EL (cell line): ENCODE measurements around the gene TM7SF2.
"Not testable (repeated sequence)": the region's sequence is repeated elsewhere in the genome, so short reads cannot be mapped to it uniquely, and the experiment has no call there.

ENCODE experiments used
- DNase-seq: peaks from one replicate; pipeline ENCODE4 v3.0.0-alpha.2; 2016

Gene TM7SF2

DNA sequence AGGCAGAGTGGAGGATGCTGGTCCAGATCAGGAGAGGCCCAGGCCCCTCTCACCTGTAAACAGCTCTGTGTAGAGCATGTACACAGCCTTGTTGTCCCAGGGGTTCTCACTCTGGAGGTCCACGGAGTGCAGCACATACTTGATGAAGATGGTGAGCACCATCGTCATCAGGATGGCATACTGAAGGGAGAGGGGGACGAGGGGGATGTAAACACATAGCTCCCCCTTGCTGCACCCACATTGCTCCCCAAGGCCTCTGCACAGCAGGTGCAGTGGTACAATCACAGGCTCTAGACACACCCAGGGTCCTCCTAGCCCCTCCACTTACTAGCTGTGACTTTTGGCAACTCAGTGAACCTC lies 19.7 kb downstream of the TM7SF2 start:
- DNase-seq, result no peak

DNA sequence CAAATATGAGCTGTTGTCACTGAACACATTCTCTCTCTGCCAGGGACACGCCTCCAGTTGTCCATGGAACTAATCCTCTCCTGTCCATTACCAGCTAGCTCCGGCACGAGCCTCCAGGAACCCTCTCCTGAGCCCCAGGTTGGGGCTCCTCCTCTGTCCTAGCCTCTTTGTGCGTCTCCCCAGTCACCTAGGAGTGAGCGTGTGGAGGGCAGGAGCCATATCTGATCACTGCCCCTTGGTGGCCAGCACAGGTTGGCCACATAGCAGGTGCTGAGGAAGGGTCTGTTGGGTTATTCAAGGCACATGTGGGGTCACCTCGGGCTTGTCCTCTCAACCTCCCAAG lies 20.2 kb downstream of the TM7SF2 start:
- DNase-seq, result no peak

DNA sequence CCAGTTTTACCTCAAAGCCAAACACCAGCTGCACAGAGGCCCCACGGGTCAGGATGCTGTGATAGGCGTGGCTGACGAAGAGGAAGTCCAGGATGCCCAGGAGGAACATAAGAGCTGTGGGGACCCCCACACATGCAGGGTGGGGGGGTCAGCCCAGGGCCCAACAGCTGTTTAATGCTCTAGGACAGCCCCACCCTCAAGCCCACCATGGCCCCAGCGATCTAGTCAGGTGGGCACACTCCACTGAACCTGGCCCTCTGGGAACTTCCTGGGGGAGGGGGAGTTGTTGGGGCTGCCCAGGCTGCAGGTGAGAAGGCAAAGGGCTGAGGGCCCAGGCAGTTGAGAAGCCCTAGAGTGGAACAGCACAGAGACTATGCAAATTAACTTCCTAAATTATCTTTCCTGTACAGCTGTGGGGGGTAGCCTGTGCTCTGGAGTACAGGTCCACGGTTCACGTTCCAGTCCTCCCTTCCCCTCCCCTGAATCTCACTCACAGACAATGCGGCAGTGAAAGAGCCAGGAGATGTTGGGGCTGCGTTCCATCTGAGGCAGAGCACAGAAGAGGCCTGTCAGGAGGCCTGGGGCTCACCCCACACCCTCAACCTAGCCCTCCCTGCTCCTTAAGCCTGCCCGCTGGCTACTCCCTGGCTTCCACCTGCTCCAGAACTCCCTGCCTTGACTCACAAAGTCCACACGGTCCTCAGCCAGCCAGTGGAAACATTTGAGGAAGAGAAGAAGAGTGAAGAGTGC lies 20.7 kb downstream of the TM7SF2 start:
- DNase-seq, result no peak

DNA sequence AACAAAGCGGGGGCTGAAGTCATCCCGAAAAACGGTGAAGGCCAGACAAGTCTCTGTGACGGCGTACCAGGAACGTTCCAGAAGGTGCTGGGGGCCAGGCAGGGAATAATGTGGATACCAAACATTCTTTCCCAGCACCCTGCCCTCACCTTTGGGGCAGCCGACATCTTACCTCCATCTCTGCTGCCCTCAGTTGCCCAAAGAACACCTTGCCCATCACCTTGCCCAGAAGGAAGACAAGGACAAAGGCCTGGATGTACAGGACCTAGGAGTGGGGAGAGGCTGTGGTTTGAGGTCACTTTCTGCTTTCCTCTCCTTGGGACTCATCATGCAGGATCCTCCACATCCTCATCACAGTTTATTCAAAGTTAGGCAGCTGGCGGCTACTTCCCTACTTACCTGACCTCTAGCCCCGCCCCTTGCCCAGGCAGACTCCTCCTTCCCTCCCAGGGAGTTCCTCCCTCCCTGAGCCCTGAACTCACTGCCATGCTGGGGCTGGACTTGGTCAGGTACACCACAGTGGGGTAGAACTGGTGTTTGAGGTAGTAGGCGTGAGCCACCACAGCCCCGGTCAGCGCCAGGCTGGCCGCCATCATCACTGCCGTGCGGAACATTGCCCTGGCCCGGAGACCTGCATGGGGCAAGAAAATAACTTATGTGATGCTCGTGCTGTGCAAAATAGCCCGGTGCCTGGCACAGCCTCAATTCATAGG lies 21.5 kb downstream of the TM7SF2 start:
- DNase-seq, result peak; percentile 29

DNA sequence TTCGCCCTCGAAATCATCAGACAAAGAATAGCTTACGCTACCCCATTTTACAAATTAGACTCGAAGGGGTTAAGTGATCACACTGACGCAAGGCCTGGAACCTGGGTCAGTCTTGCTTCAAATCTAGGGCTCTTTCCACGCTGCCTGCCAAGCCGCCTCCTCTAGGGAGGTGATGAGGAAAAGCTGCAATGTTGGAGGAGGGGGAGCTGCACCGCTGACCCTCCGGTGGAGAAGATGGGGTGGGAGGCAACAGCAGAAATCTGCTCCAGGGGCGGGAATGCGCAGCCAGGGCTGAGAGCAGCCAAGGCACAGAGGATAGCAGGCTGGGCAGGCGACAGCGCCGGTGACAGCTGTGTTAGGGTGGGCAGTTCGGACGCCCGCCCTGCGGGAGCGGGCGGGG lies 22.1 kb downstream of the TM7SF2 start:
- DNase-seq, result no peak

DNA sequence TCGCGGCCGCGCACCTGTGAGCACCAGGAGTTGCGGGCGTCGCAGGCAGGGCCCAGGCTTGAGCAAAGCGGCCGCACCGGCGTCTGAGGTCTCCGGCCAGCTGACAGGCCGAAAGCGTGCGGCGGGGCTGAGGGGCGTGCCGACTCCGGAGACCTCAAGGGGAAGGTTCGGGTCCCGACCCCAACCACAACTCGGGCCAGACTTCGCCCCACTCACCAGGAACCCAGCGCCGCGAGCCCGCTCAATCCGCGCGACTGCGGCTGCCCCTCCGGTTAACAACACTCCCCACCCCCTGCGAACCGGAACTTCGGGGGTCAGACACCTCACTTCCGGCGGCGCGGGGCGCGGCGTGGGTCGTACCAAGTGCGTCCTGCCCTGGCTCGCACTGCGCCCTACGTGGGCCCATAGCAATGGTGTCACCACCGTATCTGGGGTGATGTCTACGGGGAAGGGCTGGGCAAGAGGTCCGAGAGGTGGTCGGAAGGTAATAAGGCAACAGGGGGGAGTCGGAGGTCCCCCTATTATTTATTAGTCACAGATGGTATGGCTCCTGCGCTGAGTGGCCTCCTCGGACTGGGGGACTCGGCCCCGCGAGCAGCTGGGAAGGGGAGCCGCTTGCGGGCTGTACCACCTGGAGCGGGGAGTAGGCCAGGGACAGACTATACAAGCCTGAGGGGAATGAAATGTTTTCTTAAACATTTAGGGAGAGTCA lies 22.7 kb downstream of the TM7SF2 start, which contains the start of gene SYVN1:
Gene SYVN1, minus strand, starts transcription at position 280 of the 712 bp plus-strand sequence. CDS start 918 bp downstream, outside the sequence.
- DNase-seq, result peak; percentile 86

DNA sequence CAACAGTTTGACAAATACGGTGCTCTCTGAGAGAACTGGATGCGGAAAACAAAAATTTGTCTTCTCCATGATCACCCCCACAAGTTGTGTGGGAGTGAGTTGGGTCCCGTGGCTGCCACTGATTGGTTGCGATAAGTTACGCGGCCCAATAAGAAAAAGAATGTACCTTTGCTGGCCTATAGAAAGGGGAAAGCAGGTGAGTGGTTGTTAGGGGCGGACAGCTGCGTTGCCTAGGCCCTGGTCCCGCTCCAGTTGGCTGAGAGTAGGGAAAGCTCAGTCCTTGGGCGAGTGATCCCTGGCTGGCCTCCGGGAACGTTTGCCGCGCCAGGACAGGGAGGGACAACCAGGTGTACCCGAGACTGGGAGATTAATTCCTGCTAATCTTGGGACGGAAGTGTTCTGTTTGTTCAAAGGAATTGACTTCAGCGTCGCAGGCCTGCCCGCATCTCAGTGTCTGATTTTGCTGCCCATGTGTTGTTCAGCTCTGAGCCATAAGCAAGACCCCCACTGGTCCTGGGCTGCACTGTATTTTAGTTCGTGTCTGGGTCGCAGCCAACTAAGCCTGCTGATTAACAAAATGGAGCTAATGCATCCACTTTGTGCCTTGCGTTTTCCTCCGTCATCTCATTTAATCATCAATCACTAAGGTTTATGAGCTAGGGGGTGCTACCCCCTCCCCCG lies 23.4 kb downstream of the TM7SF2 start:
- peak; percentile 97 for DNase-seq

DNA sequence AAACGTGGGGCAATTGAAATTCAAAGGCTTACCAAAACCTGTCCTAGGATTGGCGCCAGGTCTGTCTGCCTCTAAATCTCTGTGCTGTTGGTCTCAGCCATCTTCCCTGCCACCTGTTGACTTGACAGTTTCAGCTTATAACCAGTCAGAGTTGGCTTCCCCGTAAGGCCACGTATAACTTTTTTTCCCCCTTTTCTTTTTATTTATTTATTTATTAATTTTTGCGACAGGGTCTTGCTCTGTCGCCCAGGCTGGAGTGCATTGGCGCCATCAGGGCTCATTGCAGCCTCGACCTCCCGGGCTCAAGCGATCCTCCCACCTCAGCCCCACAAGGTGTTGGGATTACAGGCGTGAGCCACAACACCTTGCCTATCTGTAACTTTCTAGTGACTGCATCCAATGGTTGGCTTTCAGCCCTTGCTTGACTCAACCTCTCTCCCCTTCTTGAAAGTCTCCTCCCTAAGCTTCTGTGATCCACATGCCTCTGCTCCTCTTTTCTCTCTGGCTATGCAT lies 24.0 kb downstream of the TM7SF2 start:
- DNase-seq, result no peak

DNA sequence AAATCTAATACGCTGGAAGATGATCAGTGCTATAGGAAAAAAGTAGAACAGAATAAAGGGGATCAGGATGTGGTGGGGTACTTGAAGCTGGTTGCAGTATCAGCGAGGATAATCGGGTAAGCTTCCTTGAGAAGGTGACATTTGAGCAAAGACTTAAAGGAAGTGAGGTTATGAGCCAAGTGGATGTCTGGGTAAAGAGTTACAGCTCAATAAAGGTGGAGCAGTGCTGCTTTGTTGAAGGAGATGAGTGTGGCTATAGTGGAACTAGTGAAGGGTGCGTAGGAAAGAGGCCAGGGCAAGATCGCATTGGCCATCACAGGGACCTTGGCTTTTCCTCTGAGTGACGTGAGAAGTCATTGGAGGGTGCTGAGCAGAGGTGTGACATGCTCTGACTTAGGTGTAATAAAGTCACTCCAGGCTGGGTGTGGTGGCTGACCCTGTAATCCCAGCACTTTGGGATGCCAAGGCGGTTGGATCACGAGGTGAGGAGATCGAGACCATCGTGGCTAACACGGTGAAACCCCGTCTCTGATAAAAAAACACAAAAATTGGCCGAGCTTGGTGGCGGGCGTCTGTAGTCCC lies 24.9 kb downstream of the TM7SF2 start:
- no peak for DNase-seq

DNA sequence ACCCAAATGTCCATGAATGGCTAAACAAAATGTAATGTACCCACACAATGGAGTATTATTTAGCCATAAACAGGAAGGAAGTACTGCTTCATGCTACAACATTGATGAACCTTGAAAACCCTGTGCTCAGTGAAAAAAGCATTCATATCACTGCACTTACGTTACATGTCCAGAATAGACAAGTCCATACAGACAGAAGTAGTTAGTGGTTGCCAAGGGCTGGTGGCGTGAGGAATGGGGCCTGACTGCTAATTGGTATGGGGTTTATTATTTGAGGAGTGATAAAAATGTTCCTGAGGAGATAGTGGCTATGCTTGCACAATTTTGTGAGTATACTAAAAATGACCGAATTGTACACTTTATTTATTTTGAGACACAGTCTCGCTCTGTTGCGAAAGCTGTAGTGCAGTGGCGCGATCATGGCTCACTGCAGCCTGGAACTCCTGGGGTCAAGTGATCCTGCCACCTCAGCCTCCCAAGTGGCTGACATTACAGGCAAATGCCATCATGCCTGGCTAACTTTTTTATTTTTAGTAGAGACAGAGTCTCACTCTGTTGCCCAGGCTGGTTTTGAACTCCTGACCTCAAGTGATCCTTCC lies 30.3 kb downstream of the TM7SF2 start:
- no peak for DNase-seq

DNA sequence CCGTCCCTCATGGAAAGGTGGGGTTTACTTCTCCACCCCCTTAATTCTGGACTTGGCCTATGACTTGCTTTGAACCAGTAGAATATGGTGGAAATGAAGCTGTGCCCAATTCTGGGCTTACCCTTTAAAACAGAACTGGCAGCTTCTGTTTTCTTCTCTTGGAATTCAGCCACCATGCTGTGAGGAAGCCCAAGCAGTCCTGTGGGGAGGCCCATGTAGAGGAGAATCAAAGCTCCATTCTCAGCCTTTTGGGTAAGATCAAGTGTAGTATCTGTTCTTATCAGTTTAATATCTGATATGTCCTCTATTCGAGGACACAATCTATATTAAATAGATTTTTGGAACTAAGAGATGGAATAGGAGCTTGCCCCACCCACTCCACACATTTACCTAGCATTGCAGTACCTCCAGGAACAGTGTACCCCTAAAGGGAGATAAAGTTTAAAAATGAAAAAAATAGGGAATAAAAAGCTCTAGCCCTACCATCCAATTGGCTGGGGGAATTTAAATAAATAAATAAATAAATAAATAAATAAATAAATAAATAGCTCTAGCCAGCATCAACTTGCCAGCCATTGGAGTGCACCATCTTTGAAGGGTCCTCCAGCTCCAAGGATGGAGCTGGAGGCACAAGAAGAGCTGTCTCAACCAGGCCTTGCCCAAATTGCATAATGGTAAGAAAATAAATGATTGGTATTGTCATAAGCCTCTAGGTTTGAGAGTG lies 35.8 kb downstream of the TM7SF2 start:
- no peak for DNase-seq

DNA sequence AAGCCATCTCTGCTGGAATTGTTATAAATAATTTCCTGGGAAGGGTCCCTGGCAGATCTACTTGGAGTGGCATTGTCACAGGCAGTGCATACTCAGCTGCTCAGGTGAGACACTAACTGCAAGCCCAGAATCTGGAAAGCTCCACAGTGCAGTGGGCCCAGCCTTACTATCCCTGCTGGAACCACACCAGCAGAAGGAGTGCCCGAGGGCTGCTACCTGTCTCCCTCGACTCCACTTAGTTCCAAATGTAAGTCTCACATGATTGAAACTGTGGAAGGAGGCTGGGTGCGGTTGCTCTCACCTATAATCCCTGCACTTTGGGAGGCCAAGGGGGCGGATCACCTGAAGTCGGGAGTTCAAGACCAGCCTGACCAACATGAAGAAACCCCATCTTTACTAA lies 37.0 kb downstream of the TM7SF2 start:
- DNase-seq, result no peak

DNA sequence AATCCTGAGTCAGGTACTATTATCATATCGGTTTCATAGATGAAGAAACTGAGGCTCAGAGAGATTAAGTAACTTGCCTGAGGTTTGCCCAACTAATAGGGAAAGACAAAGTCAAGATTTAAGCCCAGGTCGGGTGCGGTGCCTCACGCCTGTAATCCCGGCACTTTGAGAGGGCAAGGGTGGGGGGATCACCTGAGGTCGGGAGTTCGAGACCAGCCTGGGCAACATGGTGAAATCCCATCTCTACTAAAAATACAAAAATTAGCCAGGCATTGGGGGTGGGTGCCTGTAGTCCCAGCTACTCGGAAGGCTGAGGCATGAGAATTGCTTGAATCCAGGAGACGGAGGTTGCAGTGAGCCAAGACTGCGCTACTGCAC lies 38.4 kb downstream of the TM7SF2 start:
- not testable (repeated sequence) for DNase-seq

DNA sequence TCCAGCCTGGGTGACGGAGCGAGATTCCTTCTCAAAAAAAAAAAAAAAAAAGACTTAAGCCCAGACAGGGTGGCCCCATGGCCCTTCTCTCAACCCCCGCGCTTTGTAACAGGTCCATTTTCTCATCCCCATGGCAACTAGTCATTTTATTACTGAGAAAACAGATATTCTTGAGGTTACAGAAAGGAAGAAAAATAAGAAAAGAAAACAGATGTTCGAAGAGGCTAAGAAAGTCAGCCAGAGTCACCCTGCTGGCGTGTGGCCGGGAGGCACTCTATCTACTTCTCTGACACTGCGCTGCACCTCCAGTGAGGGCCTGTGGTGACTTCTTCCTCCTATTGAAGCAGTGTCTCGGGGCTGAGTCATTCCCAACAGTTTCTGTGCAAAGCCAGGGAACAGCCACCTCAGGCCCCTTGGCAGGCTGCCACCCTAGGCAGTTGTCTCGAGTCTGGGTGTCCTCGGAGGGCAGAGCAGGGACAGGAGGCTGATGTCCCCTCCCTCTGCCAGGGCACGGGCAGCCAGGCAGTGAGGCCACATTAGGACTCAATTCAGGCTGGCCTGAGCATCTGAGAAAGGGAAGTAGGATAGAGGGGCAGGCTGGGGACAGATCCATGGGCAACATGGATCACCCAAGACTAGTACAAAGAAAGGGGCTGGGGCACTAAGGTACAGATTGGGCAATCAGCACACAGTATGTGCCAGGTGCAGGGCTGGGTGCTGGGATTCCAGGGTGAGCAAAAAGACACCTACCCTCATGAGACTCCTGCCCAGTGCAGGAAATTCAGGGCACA lies 39.0 kb downstream of the TM7SF2 start:
- DNase-seq, result peak; percentile 92

DNA sequence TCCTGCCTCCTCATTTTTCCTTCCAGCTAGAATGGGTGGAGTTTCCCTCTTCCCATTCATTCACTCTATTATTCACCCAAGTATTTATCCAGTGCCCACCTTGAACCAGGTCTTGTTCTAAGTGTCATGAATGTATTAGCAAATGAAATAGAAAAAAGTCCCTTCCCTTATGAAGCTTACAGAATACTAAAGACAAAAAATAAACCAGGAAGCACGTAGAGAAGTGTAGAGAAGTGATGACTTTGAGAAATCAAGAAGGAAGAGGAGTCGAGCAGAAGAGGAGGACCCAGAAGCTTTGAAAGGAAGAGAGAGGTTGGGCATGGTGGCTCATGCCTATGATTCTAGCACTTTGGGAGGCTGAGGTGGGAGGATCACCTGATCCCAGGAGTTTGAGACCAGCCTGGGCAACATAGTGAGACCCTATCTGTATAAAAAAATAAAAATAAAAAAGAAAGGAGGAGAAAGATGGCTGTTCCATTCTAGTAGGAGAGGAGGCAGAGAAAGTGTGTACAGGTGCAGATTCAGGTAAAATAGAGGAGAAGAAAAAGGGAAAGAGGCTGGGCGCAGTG lies 39.7 kb downstream of the TM7SF2 start:
- DNase-seq, result no peak

DNA sequence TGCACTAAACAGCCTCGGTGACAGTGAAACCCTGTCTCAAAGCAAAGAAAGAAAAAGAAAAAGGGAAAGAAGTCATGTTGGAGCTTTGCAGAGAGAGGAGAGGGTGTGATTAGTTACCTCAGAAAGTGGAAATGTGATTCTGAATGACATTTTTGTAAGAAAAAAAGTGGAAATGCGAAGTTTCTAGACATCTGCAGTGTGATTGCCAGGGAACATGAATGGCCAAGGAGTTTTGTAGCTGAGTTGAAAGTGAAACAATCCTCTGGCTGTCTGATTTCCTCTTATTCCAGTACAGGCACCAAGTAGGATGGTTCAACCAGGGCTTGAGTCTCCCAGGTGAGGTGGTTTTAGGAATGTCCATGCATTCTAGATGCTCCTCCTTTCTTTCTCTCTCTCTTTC lies 40.5 kb downstream of the TM7SF2 start:
- DNase-seq, result no peak

DNA sequence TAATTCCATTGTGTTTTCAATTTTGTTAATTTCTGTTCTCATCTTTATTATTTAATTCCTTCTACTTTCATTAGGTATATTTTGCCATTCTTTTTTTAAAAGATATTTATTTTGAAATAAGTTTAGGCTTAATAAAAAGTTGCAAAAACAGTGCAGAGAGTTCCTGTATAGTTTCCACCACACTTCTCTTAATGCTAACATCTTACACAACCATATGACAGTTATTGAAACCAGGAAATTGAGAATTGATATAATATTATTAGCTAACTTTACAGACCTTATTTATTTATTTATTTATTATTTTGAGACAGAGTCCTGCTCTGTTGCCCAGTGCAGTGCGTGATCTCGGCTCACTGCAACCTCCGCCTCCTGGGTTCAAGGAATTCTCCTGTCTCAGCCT lies 44.6 kb downstream of the TM7SF2 start:
- no peak for DNase-seq

DNA sequence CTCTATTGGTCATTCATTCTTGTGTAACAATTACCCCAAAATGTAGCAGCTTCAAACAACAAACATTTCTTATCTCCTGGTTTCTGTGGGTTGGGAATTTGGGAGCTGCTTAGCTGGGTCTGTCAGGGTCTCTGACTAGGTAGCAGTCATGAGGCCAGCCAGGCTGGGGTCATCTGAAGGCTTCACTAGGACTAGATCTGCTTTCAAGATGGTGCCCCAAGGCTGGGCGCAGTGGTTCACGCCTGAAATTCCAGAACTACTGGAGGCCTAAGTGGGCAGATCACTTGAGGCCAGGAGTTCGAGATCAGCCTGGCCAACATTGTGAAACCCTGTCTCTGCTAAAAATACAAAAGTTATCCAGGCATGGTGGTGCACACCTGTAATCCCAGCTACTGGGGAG lies 45.3 kb downstream of the TM7SF2 start:
- DNase-seq, result no peak

DNA sequence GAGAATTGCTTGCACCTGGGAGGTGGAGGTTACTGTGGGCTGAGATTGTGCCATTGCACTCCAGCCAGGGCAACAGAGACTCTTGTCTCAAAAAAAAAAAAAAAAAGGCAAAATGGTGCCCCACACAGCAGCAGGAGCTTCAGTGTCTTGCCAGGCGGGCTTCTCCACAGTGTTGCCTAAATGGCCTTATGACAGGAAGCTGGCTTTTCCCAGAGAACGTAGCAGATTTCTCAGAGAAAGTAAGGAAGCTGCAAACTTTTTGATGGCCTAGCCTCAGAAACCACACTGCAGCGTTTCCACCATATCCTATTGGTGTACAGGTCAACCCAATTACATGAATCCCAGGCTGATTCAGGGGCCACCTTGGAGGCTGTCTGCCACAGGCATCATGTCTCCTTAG lies 45.7 kb downstream of the TM7SF2 start:
- DNase-seq, result no peak

DNA sequence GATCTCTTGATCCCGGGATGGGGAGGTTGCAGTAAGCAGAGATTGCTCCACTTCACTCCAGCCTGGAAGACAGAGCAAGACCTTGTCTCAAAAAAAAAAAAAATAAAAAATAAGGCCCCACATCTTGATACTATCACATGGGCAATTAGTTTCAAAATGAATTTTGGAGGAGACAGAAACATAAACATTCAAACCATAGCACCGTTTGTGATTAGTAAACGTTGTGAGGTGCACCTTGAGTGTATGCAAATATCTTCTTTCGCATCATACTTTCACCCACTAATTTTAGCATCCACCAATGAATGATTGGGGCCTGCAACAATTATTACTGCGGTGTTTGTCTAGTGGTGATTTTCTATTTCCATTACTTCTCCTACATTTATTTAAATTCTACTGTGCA lies 47.3 kb downstream of the TM7SF2 start:
- DNase-seq, result no peak

DNA sequence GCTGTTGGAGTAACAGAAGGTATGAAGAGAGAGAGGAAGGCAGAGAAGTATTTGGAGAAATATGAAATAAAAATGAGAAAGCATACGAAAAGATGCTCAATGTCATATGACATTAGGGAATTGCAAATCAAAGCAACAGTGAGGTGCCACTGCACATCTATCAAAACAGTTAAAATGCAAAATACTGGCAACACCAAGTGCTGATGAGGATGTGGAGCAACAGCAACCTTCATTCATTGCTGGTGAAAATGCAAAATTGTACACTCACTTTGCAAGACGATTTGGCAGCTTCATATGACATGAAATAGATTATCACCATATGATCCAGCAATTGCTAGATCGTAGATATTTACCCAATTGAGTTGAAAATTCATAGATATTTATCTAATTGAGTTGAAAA lies 49.0 kb downstream of the TM7SF2 start:
- no peak for DNase-seq
